H1 (cell line): ENCODE measurements around the gene PPP1R9A. TPM values are rescaled to one million over a fixed set of nuclear protein-coding genes. Genes with fewer than 3 reads are reported as not detected.

Experiments used
- CTCF ChIA-PET: fragments of 300-600 bp; sonication (Branson Sonifier 250); formaldehyde crosslinking; loops from one replicate; lab custom pipeline; 2021; ENCODE audit not compliant: partially characterized antibody; lab: Charles Lee
- POLR2A ChIA-PET: fragments of 300-600 bp; sonication (Branson Sonifier 250); formaldehyde crosslinking; loops from one replicate; lab custom pipeline; 2021; ENCODE audit warnings: inconsistent platforms; ENCODE audit not compliant: partially characterized antibody; lab: Charles Lee
- DNase-seq, 2 experiments: peaks; one replicate each; pipeline versions ENCODE4 v3.0.0 to v3.0.0-alpha.2; 2010 to 2022; ENCODE audit warnings: low spot score in 2 of 2, low read depth in 1 of 2, mixed read lengths in 1 of 2
- FAIRE-seq: peaks from 2 replicates; lab custom pipeline; 2011; peaks lifted over from hg19 to GRCh38; lab: Jason Lieb, UNC
- H2AFZ ChIP-seq: 2 replicates; pipeline ENCODE4 v1.8.1; 2012; ENCODE audit warnings: low read length, inconsistent platforms
- H2AK5ac ChIP-seq: 2 replicates; pipeline ENCODE4 v1.6.1; 2013; ENCODE audit warnings: low read depth, low read length
- H2BK120ac ChIP-seq: replicated peaks from 2 replicates; pipeline ENCODE3; 2013; ENCODE audit warnings: low read depth, low read length, inconsistent platforms
- H2BK12ac ChIP-seq: 2 replicates; pipeline ENCODE4 v1.6.1; 2013; ENCODE audit warnings: low read depth, low read length
- H2BK15ac ChIP-seq: 2 replicates; pipeline ENCODE4 v1.6.1; 2013; ENCODE audit warnings: low read length
- H2BK20ac ChIP-seq: 2 replicates; pipeline ENCODE4 v1.6.1; 2013; ENCODE audit warnings: low read length
- H2BK5ac ChIP-seq: 2 replicates; pipeline ENCODE4 v1.6.1; 2013; ENCODE audit warnings: low read depth, low read length
- H3K14ac ChIP-seq: 2 replicates; pipeline ENCODE4 v1.6.1; 2013; ENCODE audit warnings: inconsistent platforms; ENCODE audit not compliant: insufficient read length
- H3K18ac ChIP-seq: 2 replicates; pipeline ENCODE4 v1.6.1; 2013; ENCODE audit warnings: low read length; ENCODE audit errors: extremely low read depth
- H3K23ac ChIP-seq: 2 replicates; pipeline ENCODE4 v1.6.1; 2013; ENCODE audit warnings: inconsistent platforms; ENCODE audit not compliant: insufficient read length
- H3K23me2 ChIP-seq: 2 replicates; pipeline ENCODE4 v1.6.1; 2013; ENCODE audit warnings: low read depth, low read length
- H3K27ac ChIP-seq: 2 replicates; pipeline ENCODE4 v1.6.1; 2011; ENCODE audit warnings: low read depth, low read length, inconsistent platforms
- H3K27me3 ChIP-seq, 4 experiments: replicated peaks in 1 of 4; 1 replicate in 1 of 4; 2 replicates in 3 of 4; pipeline versions ENCODE4 v1.6.1 to v1.8.1; 2011 to 2013; ENCODE audit warnings: low read length in 3 of 4, mild to moderate bottlenecking in 3 of 4, inconsistent platforms in 2 of 4, mixed read lengths in 2 of 4, moderate library complexity in 1 of 4; ENCODE audit not compliant: control insufficient read depth in 3 of 4, insufficient read depth in 3 of 4; ENCODE audit errors: extremely low read depth in 1 of 4
- H3K36me3 ChIP-seq, 4 experiments: 2 replicates each; pipeline versions ENCODE4 v1.6.1 to v1.8.1; 2011 to 2013; ENCODE audit warnings: mild to moderate bottlenecking in 4 of 4, low read length in 3 of 4, moderate library complexity in 2 of 4, control low read depth in 1 of 4, inconsistent platforms in 1 of 4; ENCODE audit not compliant: insufficient read depth in 4 of 4, control insufficient read depth in 2 of 4
- H3K4ac ChIP-seq: replicated peaks from 2 replicates; pipeline ENCODE3; 2013; ENCODE audit warnings: low read length, low read depth, mixed read lengths, inconsistent platforms; ENCODE audit not compliant: insufficient read length
- H3K4me1 ChIP-seq, 4 experiments: replicated peaks in 1 of 4; 1 replicate in 1 of 4; 2 replicates in 3 of 4; pipeline versions ENCODE4 v1.6.1 to v1.8.1; 2011 to 2013; ENCODE audit warnings: low read length in 3 of 4, inconsistent platforms in 2 of 4, mixed read lengths in 1 of 4; ENCODE audit not compliant: insufficient read depth in 4 of 4, control insufficient read depth in 3 of 4
- H3K4me2 ChIP-seq, 2 experiments: 2 replicates each; pipeline versions ENCODE4 v1.6.1 to v1.8.1; 2011 to 2013; ENCODE audit warnings: low read depth in 2 of 2, low read length in 2 of 2, control low read depth in 1 of 2, inconsistent platforms in 1 of 2, mild to moderate bottlenecking in 1 of 2; ENCODE audit not compliant: insufficient read depth in 1 of 2
- H3K4me3 ChIP-seq, 4 experiments: fragments of 200-600, 300-600 bp in 1 of 4; sonication (generic), shearing (Covaris generic), sonication (Bioruptor Twin) in 1 of 4; 2 replicates each; pipeline versions ENCODE4 v1.5.1 to v1.8.1; 2011 to 2016; ENCODE audit warnings: low read length in 4 of 4, low read depth in 3 of 4, control low read depth in 2 of 4, inconsistent platforms in 2 of 4, mild to moderate bottlenecking in 2 of 4, mixed read lengths in 1 of 4, moderate library complexity in 1 of 4; ENCODE audit not compliant: insufficient read depth in 2 of 4; ENCODE audit errors: extremely low read depth in 1 of 4
- H3K56ac ChIP-seq: replicated peaks from 2 replicates; pipeline ENCODE3; 2013; ENCODE audit warnings: low read depth, mild to moderate bottlenecking, mixed read lengths, low read length, inconsistent platforms; ENCODE audit not compliant: insufficient read length
- H3K79me1 ChIP-seq: 2 replicates; pipeline ENCODE4 v1.6.1; 2013; ENCODE audit warnings: low read depth, low read length, control low read depth
- H3K79me2 ChIP-seq, 2 experiments: 2 replicates each; pipeline versions ENCODE4 v1.6.1 to v1.8.1; 2012 to 2013; ENCODE audit warnings: low read length in 2 of 2, mild to moderate bottlenecking in 2 of 2, inconsistent platforms in 1 of 2; ENCODE audit not compliant: insufficient read depth in 2 of 2, control insufficient read depth in 1 of 2
- H3K9ac ChIP-seq, 4 experiments: replicated peaks in 1 of 4; 1 replicate in 1 of 4; 2 replicates in 3 of 4; pipeline versions ENCODE4 v1.6.1 to v1.8.1; 2011 to 2013; ENCODE audit warnings: low read depth in 3 of 4, low read length in 3 of 4, control low read depth in 2 of 4, mild to moderate bottlenecking in 2 of 4, moderate library complexity in 2 of 4, inconsistent platforms in 1 of 4; ENCODE audit errors: extremely low read depth in 1 of 4
- H3K9me3 ChIP-seq, 2 experiments: 2 replicates each; pipeline versions ENCODE4 v1.6.1 to v1.8.1; 2012 to 2013; ENCODE audit warnings: mild to moderate bottlenecking in 2 of 2, moderate library complexity in 2 of 2, control low read depth in 1 of 2, inconsistent platforms in 1 of 2, low read depth in 1 of 2, low read length in 1 of 2, mixed read lengths in 1 of 2; ENCODE audit not compliant: insufficient read depth in 2 of 2
- H4K20me1 ChIP-seq, 2 experiments: replicated peaks in 1 of 2; 2 replicates each; pipeline versions ENCODE3 to v1.8.1; 2011 to 2013; ENCODE audit warnings: inconsistent platforms in 2 of 2, low read length in 2 of 2, mild to moderate bottlenecking in 1 of 2; ENCODE audit not compliant: insufficient read depth in 2 of 2, control insufficient read depth in 1 of 2
- H4K5ac ChIP-seq: 2 replicates; pipeline ENCODE4 v1.6.1; 2013; ENCODE audit warnings: low read length, low read depth, mixed read lengths, inconsistent platforms; ENCODE audit not compliant: insufficient read length
- H4K8ac ChIP-seq: 2 replicates; pipeline ENCODE4 v1.8.0; 2013; ENCODE audit warnings: mild to moderate bottlenecking, moderate library complexity, low read length, inconsistent platforms; ENCODE audit not compliant: insufficient read depth; ENCODE audit errors: extremely low read depth
- H4K91ac ChIP-seq: replicated peaks from 2 replicates; pipeline ENCODE3; 2013; ENCODE audit warnings: low read length, mixed read lengths, inconsistent platforms; ENCODE audit not compliant: insufficient read length
- EP300 ChIP-seq, 2 experiments: IDR thresholded peaks; 1 replicate in 1 of 2; 2 replicates in 1 of 2; pipeline ENCODE4 v1.6.1; 2011 to 2012; ENCODE audit warnings: low read depth in 2 of 2, low read length in 2 of 2, mild to moderate bottlenecking in 2 of 2, borderline replicate concordance in 1 of 2, inconsistent platforms in 1 of 2, moderate library complexity in 1 of 2
- JUN ChIP-seq: IDR thresholded peaks from 2 replicates; pipeline ENCODE4 v1.6.1; 2011; ENCODE audit warnings: low read depth, mild to moderate bottlenecking, improper control_type of control experiment, low read length
- SUZ12 ChIP-seq: fragments of 200-600 bp; sonication (generic); IDR thresholded peaks from 2 replicates; pipeline ENCODE4 v1.6.1; 2012; ENCODE audit warnings: mild to moderate bottlenecking, inconsistent platforms, low read length, moderate library complexity, mixed read lengths
- WGBS, 2 experiments: shearing (Covaris generic) in 1 of 2; methylation state at CpG; one replicate each; pipeline versions ENCODE4 v1.1.6 to v1.1.7; 2013 to 2015; ENCODE audit warnings: low lambda C conversion rate in 2 of 2, mixed read lengths in 2 of 2, inconsistent platforms in 1 of 2, low coverage in 1 of 2, missing lambda C conversion rate in 1 of 2; ENCODE audit not compliant: insufficient replicate concordance in 2 of 2, insufficient coverage in 1 of 2, insufficient read length in 1 of 2; ENCODE audit errors: extremely low coverage in 1 of 2, missing lambda C conversion rate in 1 of 2; 5-methylcytosine and 5-hydroxymethylcytosine counted together
- polyA plus RNA-seq, 7 experiments: library from polyadenylated mRNA; depleted of rRNA in 3 of 7; stranded (reverse) in 5 of 7; unstranded in 2 of 7; fragments of >200 nt in 5 of 7; fragments of 200-250 nt in 2 of 7; gene quantifications; 1 replicate in 5 of 7; 2 replicates in 1 of 7; 4 replicates in 1 of 7; pipeline versions ENCODE4 v1.2.1 to v1.2.3, GENCODE V29; 2011 to 2013; ENCODE audit warnings: missing spikeins in 2 of 7, mixed read lengths in 2 of 7
- total RNA-seq: library from RNA; stranded (reverse); fragmentation: NEBNext Ultra II Directional; extraction: Animal tissue kit (Norgen Biotek cat#: 25700); gene quantifications from 2 replicates; pipeline ENCODE4 v1.2.1, GENCODE V29; 2021

The PPP1R9A gene
- total and polyA plus RNA-seq, 2 of the 8 experiments (the other 6 are each of a cell fraction or from before 2014, with no cell fraction given), result 3.0 to 20.3 TPM

DNA sequence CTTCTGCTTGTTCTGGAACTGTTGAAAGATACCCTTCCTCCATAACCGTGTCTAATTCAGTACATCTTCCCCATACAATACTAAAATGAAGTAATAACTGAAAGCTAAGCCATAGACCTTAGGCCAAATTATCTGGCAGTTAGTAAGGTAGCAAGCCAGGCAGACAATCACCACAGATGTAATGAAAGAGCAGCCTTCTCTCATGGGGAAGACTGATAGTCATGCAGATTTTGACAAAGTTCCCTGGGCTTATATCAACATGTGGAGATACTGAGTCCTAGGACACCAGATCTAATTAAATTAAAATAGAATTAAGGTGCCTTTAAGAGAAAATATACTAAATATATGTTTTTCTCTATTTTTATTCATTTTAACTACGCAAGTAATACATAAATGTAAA lies 355.5 kb downstream of the PPP1R9A start:
- H3K4me3 ChIP-seq, result no peak overlapping the region
- no peak overlapping the region for H2AK5ac ChIP-seq
- TF ChIP-seq JUN (no peak), EP300 (IDR thresholded peaks at IDR 0.05; ENCODE audit: borderline replicate concordance in 1 of 2, low read depth in 2 of 2, low read length in 2 of 2) (no peak), SUZ12 (no peak)
- H2BK15ac ChIP-seq, result no peak overlapping the region
- H3K4ac ChIP-seq, result no peak overlapping the region
- no peak overlapping the region for H3K18ac ChIP-seq
- no peak overlapping the region for H2BK20ac ChIP-seq
- peaks cover 0 to 5% (median 0%) of the 10 kb centered on the region in 4 experiments; a peak in 2 of 7 replicates for H3K4me1 ChIP-seq
- H3K9me3 ChIP-seq, result no peaks in the 10 kb centered on the region
- H3K9ac ChIP-seq, result no peak overlapping the region
- no peak overlapping the region for H3K4me2 ChIP-seq
- H4K91ac ChIP-seq, result no peak overlapping the region
- H3K23me2 ChIP-seq, result no peaks in the 10 kb centered on the region
- CTCF ChIA-PET, result interaction anchor here (1.1 kb wide), 1 partner anchor 16 kb away, joined by 4 read pairs; no protein-coding TSS in a partner anchor
- no peaks in the 10 kb centered on the region for H3K36me3 ChIP-seq
- no peaks in the 10 kb centered on the region for H3K27me3 ChIP-seq
- H2AFZ ChIP-seq, result no peak overlapping the region
- H3K27ac ChIP-seq, result no peak overlapping the region
- no peaks in the 10 kb centered on the region for H4K20me1 ChIP-seq
- no peaks in the 10 kb centered on the region for H3K79me2 ChIP-seq
- H4K8ac ChIP-seq, result no peak overlapping the region
- WGBS, 2 experiments, result 92% methylated on average over 2 of the region's 2 CpGs; no CpG with 5 or more reads in 1 of the 2 experiments
- H3K23ac ChIP-seq, result no peak overlapping the region
- H2BK120ac ChIP-seq, result no peak overlapping the region
- H2BK12ac ChIP-seq, result no peak overlapping the region
- H4K5ac ChIP-seq, result no peak overlapping the region
- POLR2A ChIA-PET, result no interaction called here
- no peak overlapping the region for H3K14ac ChIP-seq
- FAIRE-seq (no peak), DNase-seq (no peak)
- H3K56ac ChIP-seq, result no peak overlapping the region
- H3K79me1 ChIP-seq, result no peaks in the 10 kb centered on the region
- H2BK5ac ChIP-seq, result no peak overlapping the region
